GM23338 (cell line): ENCODE measurements around the gene GALNT16. TPM values are rescaled to one million over a fixed set of nuclear protein-coding genes. Genes with fewer than 3 reads are reported as not detected.
A peak's percentile ranks its signal among the peaks of the same experiment; 100 is the strongest.

Experiments used
- ATAC-seq: fragments of 200-7000 bp; cut with Tn5 transposase; 3 replicates; pipeline ENCODE4 v1.9.1; 2020
- DNase-seq: peaks from one replicate; pipeline ENCODE4 v3.0.0-alpha.2; 2015; ENCODE audit warnings: low spot score
- H2AFZ ChIP-seq: fragments of 200-600 bp; sonication (generic); 2 replicates; pipeline ENCODE4 v1.8.0; 2016; ENCODE audit warnings: antibody characterized with exemption, mild to moderate bottlenecking, moderate library complexity
- H3F3A ChIP-seq: fragments of 200-600 bp; sonication (generic); replicated peaks from 2 replicates; pipeline ENCODE4 v1.8.0; 2017; ENCODE audit warnings: antibody characterized with exemption, mixed run types, low read depth
- H3K27ac ChIP-seq: fragments of 200-600 bp; sonication (generic); 2 replicates; pipeline ENCODE4 v1.6.1; 2016; ENCODE audit warnings: low read depth
- H3K27me3 ChIP-seq: fragments of 200-600 bp; sonication (generic); 2 replicates; pipeline ENCODE4 v1.8.0; 2016; ENCODE audit warnings: mild to moderate bottlenecking, mixed run types, moderate library complexity; ENCODE audit not compliant: insufficient read depth
- H3K36me3 ChIP-seq: fragments of 200-600 bp; sonication (generic); 2 replicates; pipeline ENCODE4 v1.8.0; 2016; ENCODE audit warnings: mild to moderate bottlenecking; ENCODE audit not compliant: insufficient read depth
- H3K4me1 ChIP-seq: fragments of 200-600 bp; sonication (generic); 2 replicates; pipeline ENCODE4 v1.8.0; 2016; ENCODE audit warnings: mild to moderate bottlenecking, moderate library complexity; ENCODE audit not compliant: insufficient read depth
- H3K4me2 ChIP-seq: fragments of 200-600 bp; sonication (generic); 2 replicates; pipeline ENCODE4 v1.7.1; 2017; ENCODE audit warnings: mixed run types
- H3K4me3 ChIP-seq: fragments of 200-600 bp; sonication (generic); 2 replicates; pipeline ENCODE4 v1.6.1; 2016; ENCODE audit warnings: mixed run types
- H3K79me2 ChIP-seq: fragments of 200-600 bp; sonication (generic); replicated peaks from 2 replicates; pipeline ENCODE4 v1.8.0; 2017; ENCODE audit warnings: mild to moderate bottlenecking; ENCODE audit not compliant: insufficient read depth
- H3K9me2 ChIP-seq: fragments of 200-600 bp; sonication (generic); 2 replicates; pipeline ENCODE4 v1.8.0; 2017; ENCODE audit not compliant: insufficient read depth
- H4K20me1 ChIP-seq: fragments of 200-600 bp; sonication (generic); replicated peaks from 2 replicates; pipeline ENCODE4 v1.8.0; 2017; ENCODE audit warnings: mild to moderate bottlenecking; ENCODE audit not compliant: insufficient read depth
- H3K27ac Mint-ChIP-seq: 2 replicates; pipeline ENCODE4 v1.8.0; 2020; ENCODE audit warnings: inconsistent platforms, mild to moderate bottlenecking, moderate library complexity, mixed read lengths
- H3K27me3 Mint-ChIP-seq: 3 replicates; pipeline ENCODE4 v1.8.0; 2022; ENCODE audit warnings: low read depth, mild to moderate bottlenecking, moderate library complexity, mixed read lengths, inconsistent platforms; ENCODE audit not compliant: insufficient read depth, poor library complexity
- H3K36me3 Mint-ChIP-seq: 3 replicates; pipeline ENCODE4 v1.8.0; 2021; ENCODE audit warnings: low read depth, mild to moderate bottlenecking, inconsistent platforms, moderate library complexity, mixed read lengths
- H3K4me1 Mint-ChIP-seq: 3 replicates; pipeline ENCODE4 v1.8.0; 2020; ENCODE audit warnings: mild to moderate bottlenecking, inconsistent platforms, mixed read lengths
- H3K4me3 Mint-ChIP-seq: 3 replicates; pipeline ENCODE4 v1.8.0; 2021; ENCODE audit warnings: moderate library complexity, mild to moderate bottlenecking, inconsistent platforms, mixed read lengths
- H3K9me3 Mint-ChIP-seq: 3 replicates; pipeline ENCODE4 v1.8.0; 2020; ENCODE audit warnings: moderate library complexity, mild to moderate bottlenecking, inconsistent platforms, mixed read lengths
- CREB1 ChIP-seq: fragments of 250-450 bp; sonication (Bioruptor Pico); IDR thresholded peaks from 2 replicates; pipeline ENCODE4 v1.5.0; 2020; ENCODE audit warnings: low read depth, mild to moderate bottlenecking, moderate library complexity
- CTCF ChIP-seq, 2 experiments: fragments of 200-600 bp in 1 of 2; sonication (generic) in 1 of 2; conservative IDR thresholded peaks; 2 replicates each; pipeline versions ENCODE4 v1.5.1 to v1.6.1; 2016 to 2017; ENCODE audit warnings: antibody characterized with exemption in 2 of 2, low read depth in 2 of 2, mild to moderate bottlenecking in 2 of 2, moderate library complexity in 1 of 2
- ETS1 ChIP-seq: IDR thresholded peaks from 2 replicates; pipeline ENCODE4 v1.6.1; 2016; ENCODE audit warnings: antibody characterized with exemption
- EZH2 ChIP-seq: fragments of 200-600 bp; sonication (generic); IDR thresholded peaks from one replicate; pipeline ENCODE4 v1.8.0; 2017; ENCODE audit warnings: antibody characterized with exemption, mild to moderate bottlenecking, low read depth; ENCODE audit not compliant: unreplicated experiment
- EZH2phosphoT487 ChIP-seq: fragments of 200-600 bp; sonication (generic); IDR thresholded peaks from one replicate; pipeline ENCODE4 v1.8.1; 2018; ENCODE audit warnings: antibody characterized with exemption; ENCODE audit not compliant: unreplicated experiment
- STAT1 ChIP-seq: IDR thresholded peaks from one replicate; pipeline ENCODE4 v1.6.1; 2016; ENCODE audit warnings: antibody characterized with exemption; ENCODE audit not compliant: unreplicated experiment
- ZNF331 ChIP-seq: fragments of 250-450 bp; sonication (Bioruptor Pico); IDR thresholded peaks from 2 replicates; pipeline ENCODE4 v1.5.0; 2020; ENCODE audit warnings: low read depth, mild to moderate bottlenecking, moderate library complexity
- ZNF462 ChIP-seq: fragments of 250-450 bp; sonication (Bioruptor Pico); IDR thresholded peaks from 2 replicates; pipeline ENCODE4 v1.5.0; 2020; ENCODE audit warnings: mild to moderate bottlenecking, moderate library complexity
- polyA plus RNA-seq: library from polyadenylated mRNA; unstranded; fragments of >200 nt; fragmentation: Nextera tagmentation; extraction: Ambion mirVana; gene quantifications from 2 replicates; pipeline ENCODE4 v1.2.1, GENCODE V29; 2016
- total RNA-seq: library from RNA; depleted of rRNA; stranded (reverse); fragments of >200 nt; shearing (Covaris generic); gene quantifications from 2 replicates; pipeline ENCODE4 v1.2.3, GENCODE V29; 2014

GALNT16 gene
- total and polyA plus RNA-seq, 2 experiments from 2014 or later: 1.5 to 2.9 TPM

GRCh38 chr14:69235708-69236107, 24.2 kb upstream of the GALNT16 start (continued):
- TF ChIP-seq ZNF331 (CRISPR knock-in tag): no peak
- TF ChIP-seq CTCF (conservative IDR thresholded peaks at IDR 0.05; ENCODE audit: low read depth in 2 of 2): no peak
- no peak for TF ChIP-seq EZH2phosphoT487

- no peaks in the 10 kb centered on the region for H3K79me2 ChIP-seq
- H3K27me3 ChIP-seq: no peaks in the 10 kb centered on the region
- peaks cover 5% of the 10 kb centered on the region for H3K4me1 Mint-ChIP-seq
- no peaks in the 10 kb centered on the region; the same call in 1 of the 2 replicates for H4K20me1 ChIP-seq
- no peak overlapping the region for H3K4me3 ChIP-seq
- no peak overlapping the region for H3K27ac ChIP-seq
- no peak overlapping the region for H3K4me3 Mint-ChIP-seq
- TF ChIP-seq STAT1 (no peak), EZH2 (no peak), ZNF331 (CRISPR knock-in tag) (no peak), EZH2phosphoT487 (no peak), CREB1 (CRISPR knock-in tag) (no peak)
- H3K9me3 Mint-ChIP-seq: no peaks in the 10 kb centered on the region
- no peak overlapping the region for H3K4me2 ChIP-seq
- H3F3A ChIP-seq: no peaks in the 10 kb centered on the region
- DNase-seq (peak; percentile 28), ATAC-seq (no peak)
- H3K36me3 Mint-ChIP-seq: peaks cover 18% of the 10 kb centered on the region
- peaks cover 8% of the 10 kb centered on the region; the same call in 1 of the 2 replicates for H3K36me3 ChIP-seq
- no peak overlapping the region for H3K27ac Mint-ChIP-seq
- no peak overlapping the region for H2AFZ ChIP-seq
- H3K4me1 ChIP-seq: no peaks in the 10 kb centered on the region
- no peaks in the 10 kb centered on the region for H3K27me3 Mint-ChIP-seq
- H3K9me2 ChIP-seq: no peaks in the 10 kb centered on the region
Measured at GRCh38 chr14:69237142-69237541, 22.8 kb upstream of the GALNT16 start.

- no peak overlapping the region for H2AFZ ChIP-seq
- H3K4me2 ChIP-seq: no peak overlapping the region
- H3K9me2 ChIP-seq: no peaks in the 10 kb centered on the region
- no peak overlapping the region for H3K4me3 Mint-ChIP-seq
- no peaks in the 10 kb centered on the region for H3K9me3 Mint-ChIP-seq
- no peak for TF ChIP-seq ETS1
- TF ChIP-seq CTCF (conservative IDR thresholded peaks at IDR 0.05; ENCODE audit: low read depth in 2 of 2): no peak
- no peak for TF ChIP-seq ZNF462 (CRISPR knock-in tag)
- H4K20me1 ChIP-seq: no peaks in the 10 kb centered on the region; the same call in 1 of the 2 replicates
- H3K4me1 Mint-ChIP-seq: peaks cover 5% of the 10 kb centered on the region
- H3K36me3 ChIP-seq: peaks cover 8% of the 10 kb centered on the region; the same call in 1 of the 2 replicates
- no peaks in the 10 kb centered on the region for H3K79me2 ChIP-seq
- no peaks in the 10 kb centered on the region for H3F3A ChIP-seq
- H3K4me1 ChIP-seq: no peaks in the 10 kb centered on the region
- H3K4me3 ChIP-seq: no peak overlapping the region
- H3K27ac ChIP-seq: no peak overlapping the region
- H3K27me3 ChIP-seq: no peaks in the 10 kb centered on the region
- no peaks in the 10 kb centered on the region for H3K27me3 Mint-ChIP-seq
- peaks cover 18% of the 10 kb centered on the region for H3K36me3 Mint-ChIP-seq
- H3K27ac Mint-ChIP-seq: no peak overlapping the region
- no peak for DNase-seq
- ATAC-seq: no peak
Measured at GRCh38 chr14:69237584-69237983, 22.4 kb upstream of the GALNT16 start.
